Measurements from ENCODE around the gene NCAM2.
A peak's percentile ranks its signal among the peaks of the same experiment; 100 is the strongest.

NCAM2 gene

GRCh38 chr21:21179619-21180298, 181.6 kb downstream of the NCAM2 start:
- DNase-seq, result peak; percentile 16

- DNase-seq, result no peak
These were observed 184.3 kb downstream of the NCAM2 start for GRCh38 chr21:21182401-21183010.

GRCh38 chr21:21183092-21183491, 184.9 kb downstream of the NCAM2 start:
- DNase-seq, result no peak

GRCh38 chr21:21184771-21185528, 186.7 kb downstream of the NCAM2 start:
- no peak for DNase-seq

GRCh38 chr21:21187579-21187978, 189.4 kb downstream of the NCAM2 start:
- DNase-seq, result no peak

DNA sequence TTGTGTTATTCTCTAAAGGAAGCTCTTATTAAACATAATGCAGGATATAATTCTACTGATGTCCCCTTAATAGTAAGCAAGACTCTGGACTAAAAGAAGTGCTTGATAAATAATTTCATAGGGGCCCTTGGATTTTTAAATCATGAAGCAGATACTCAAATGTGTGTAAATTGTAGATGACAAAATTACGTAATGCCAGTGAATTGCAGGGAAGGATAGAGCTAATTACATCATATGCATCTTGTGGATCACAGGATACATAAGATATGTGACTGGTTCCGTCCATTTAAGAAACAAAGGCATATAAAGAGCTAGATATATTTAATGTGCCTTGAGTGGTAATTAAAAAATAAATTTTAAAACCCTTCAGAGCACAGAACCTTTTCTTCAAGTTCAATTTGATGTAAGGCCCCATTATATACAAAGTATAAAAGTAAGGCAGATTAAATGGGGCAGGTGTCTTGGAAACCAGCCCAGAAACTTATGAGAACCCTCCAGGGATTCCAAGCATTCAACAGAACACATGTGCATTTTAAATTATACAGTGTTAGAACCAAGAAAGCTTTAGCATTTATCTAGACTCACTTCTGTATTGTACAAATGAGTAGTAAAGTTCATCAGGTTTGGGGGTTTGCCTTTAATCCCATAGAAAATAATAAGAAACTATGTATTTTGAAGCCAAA, 190.4 kb downstream of the NCAM2 start:
- DNase-seq, result peak; percentile 40

GRCh38 chr21:21195417-21195943, 197.3 kb downstream of the NCAM2 start:
- DNase-seq, result no peak

GRCh38 chr21:21196087-21196486, 197.9 kb downstream of the NCAM2 start:
- no peak for DNase-seq

DNA sequence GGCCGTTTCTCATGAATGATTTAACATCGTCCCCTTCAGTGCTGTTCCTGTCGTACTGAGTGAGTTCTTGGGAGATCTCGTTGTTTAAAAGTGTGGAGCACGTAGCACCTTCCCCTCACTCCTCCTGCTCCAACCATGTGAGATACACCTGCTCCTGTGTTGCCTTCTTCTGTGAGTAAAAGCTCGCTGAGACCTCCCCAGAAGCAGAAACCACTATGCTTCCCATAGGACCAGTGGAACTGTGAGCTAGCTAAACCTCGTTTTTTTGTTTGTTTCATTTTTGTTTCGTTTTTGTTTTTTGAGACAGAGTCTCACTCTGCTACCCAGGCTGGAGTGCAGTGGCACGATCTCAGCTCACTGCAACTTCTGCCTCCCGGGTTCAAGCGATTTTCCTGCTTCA, 198.6 kb downstream of the NCAM2 start:
- no peak for DNase-seq

GRCh38 chr21:21199342-21200102, 201.3 kb downstream of the NCAM2 start:
- no peak for DNase-seq

- DNase-seq, result peak; percentile 39
These were observed 202.1 kb downstream of the NCAM2 start for GRCh38 chr21:21200103-21200938.

DNA sequence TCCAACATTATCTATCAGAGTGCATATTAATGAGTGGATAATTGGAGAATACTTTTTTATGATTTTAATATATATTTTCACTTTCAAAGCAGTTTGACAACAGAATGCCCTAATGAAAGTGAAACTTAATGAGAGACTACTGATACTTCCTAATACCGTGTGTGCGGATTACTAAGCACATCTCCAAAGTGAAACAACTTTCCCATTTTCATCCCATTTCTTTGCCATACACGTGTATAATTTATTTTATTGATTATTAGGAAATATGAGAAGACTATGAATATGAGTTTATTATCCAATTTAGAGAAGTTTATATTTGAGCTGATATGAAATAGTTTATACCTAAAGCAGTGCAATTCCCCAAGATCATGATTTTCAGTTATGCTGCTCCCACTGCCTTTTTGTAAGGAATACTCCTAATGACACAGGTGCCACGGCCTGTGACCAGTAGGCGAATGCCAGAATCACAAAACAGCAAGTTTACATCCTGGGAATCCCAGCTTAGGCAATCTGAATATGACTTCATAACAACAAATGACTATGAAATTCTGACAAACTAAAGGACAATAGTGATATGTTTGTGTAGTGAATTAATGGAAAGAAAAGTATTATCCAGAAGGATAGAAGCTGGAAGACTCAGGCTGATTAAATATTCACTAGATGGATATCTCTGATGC, 202.9 kb downstream of the NCAM2 start:
- no peak for DNase-seq

DNA sequence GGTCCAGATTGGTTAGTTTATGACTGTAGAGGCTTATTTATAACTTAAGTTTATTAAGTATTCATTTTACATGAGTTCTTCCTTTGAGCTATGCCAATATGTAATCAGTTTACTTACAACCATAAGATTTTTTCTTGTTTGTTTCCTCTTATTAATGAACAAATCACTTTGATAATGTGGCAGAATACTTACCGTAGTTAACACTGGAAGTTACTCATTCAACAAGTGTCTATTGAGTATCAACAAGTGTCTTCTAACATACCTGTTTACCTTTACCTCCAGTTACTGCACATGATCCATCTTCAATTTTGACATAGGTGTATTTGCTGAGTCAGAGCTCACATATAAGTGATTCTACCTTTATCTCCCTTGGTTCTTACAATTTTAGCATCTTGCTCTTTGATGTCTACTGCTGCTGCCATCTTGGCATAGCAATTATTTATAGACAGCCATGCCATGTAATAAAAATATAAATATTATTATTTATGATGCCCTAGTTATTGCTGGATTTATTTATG, 205.7 kb downstream of the NCAM2 start:
- DNase-seq, result no peak

DNA sequence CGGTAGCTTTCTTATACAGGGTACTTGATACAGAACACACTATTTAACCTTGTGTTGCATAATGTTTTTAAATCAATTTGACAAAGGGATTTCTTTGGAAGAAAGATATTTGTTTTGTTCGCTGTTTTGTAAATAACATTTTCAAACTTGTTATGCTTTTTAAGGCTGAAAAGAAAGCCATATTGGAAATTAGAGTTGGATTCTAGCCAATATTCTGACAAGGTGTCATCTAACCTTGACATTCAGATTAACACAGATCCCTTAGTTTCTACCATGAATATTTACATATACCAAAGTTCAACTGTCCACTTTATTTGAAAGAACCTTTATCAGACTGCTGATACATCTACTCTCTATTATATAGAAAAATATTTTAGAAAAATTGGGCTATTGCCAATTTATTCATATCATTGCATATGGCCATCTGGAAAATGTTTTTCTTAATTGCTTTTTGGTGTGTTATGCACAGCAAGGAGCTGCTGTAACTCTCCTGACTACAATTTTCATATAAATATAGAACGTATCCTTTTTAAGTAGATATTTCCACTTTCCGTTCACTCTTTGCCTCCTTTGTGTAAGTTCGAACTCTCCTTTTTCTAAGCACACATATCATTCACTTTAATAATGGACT, 206.3 kb downstream of the NCAM2 start:
- DNase-seq, result no peak

- DNase-seq, result no peak
These were observed 207.4 kb downstream of the NCAM2 start for GRCh38 chr21:21205604-21206003.

- DNase-seq, result no peak
These were observed 212.3 kb downstream of the NCAM2 start for GRCh38 chr21:21210552-21210951.

- DNase-seq, result no peak
These were observed 215.1 kb downstream of the NCAM2 start for GRCh38 chr21:21213297-21213696.

DNA sequence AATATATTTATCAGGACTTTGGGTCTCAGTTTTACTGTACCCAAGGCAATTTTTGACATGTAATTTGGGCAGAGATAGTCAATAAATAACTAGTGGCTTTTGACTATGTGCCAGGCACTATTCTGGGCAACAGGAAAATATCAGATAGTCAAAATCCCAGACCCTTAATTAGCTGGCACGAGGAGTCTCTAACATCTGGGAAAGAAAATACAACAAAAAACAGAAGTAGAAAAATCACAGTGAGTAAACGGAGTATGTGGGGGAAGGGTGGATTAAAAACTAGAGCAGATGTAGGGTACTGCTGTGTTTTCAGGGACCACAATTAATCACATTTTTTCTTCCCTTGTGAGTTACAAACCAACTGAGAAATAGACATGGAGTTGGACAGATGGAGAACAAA, 217.8 kb downstream of the NCAM2 start:
- DNase-seq, result no peak

GRCh38 chr21:21226472-21226871, 228.3 kb downstream of the NCAM2 start:
- no peak for DNase-seq

DNA sequence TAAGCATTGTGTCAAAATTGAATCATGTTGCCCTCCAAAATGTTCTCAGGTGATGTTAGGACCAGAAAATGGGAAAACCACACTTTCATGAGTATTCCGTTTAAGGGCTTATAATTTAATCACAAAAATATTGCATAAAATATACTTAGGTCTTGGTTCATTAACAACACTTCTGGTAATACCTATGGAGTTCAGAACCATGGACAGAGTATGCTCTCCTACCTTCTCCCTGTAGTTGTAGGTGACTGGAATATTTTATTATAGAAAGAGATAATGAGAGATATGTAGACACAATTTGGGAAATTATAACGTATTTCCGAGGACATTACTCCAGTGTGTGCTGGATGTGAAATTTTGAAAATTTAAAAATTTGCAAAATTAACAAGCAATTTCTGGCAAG, 232.5 kb downstream of the NCAM2 start:
- DNase-seq, result no peak
